ENCODE measurements around the gene NR1H3.

The NR1H3 gene

DNA sequence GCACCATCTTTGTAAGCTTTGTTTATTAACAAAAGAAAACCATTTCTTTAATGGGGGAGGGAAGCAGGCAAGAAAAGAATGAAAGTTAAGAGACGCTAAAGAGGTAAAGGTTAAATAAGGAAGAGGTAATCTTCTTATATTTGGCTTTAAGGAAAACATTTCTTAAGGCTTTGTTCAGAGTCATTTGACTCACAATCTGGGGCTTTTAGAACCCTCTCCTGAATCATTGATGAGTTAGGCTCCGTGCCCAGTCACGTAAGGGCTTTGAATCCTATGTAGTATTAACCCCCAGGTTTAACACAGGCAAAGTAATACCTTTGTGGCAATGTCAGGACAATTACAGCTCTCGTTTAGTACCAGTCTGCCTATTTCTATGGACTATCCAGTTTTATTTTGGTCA is 38.2 kb downstream of the NR1H3 start:
- H3K79me2 ChIP-seq (ENCODE audit: insufficient read depth, low read length), result no peaks in the 10 kb centered on the region
- TF ChIP-seq EZH2phosphoT487 (conservative IDR thresholded peaks at IDR 0.05; ENCODE audit: low read length), result no peak
- TF ChIP-seq CTCF (IDR thresholded peaks at IDR 0.05; ENCODE audit: insufficient read depth, low read length, poor library complexity, severe bottlenecking), result no peak
- H3K9me2 ChIP-seq (replicated peaks; ENCODE audit: insufficient read depth, low read length), result no peaks in the 10 kb centered on the region
- no peak overlapping the region for H3K9ac ChIP-seq (ENCODE audit: low read length)
- no peak overlapping the region for H2AFZ ChIP-seq (ENCODE audit: low read depth, low read length, severe bottlenecking)
- H3F3A ChIP-seq (ENCODE audit: insufficient read depth), result peaks cover 3% of the 10 kb centered on the region; the same call in 1 of the 2 replicates
- no peaks in the 10 kb centered on the region for H3K27me3 ChIP-seq (ENCODE audit: low read length)
- peaks cover 21% of the 10 kb centered on the region; the same call in 1 of the 2 replicates for H3K36me3 ChIP-seq (ENCODE audit: low read length)
- no peak overlapping the region for H3K4me3 ChIP-seq (ENCODE audit: insufficient read depth, low read length, poor library complexity, severe bottlenecking)
- H3K27ac ChIP-seq (ENCODE audit: low read depth, low read length), result no peak overlapping the region
- no peaks in the 10 kb centered on the region for H3K9me3 ChIP-seq (ENCODE audit: insufficient read depth, low read length)
- H4K20me1 ChIP-seq (ENCODE audit: low read depth, low read length), result no peaks in the 10 kb centered on the region
- H3K4me2 ChIP-seq (ENCODE audit: low read depth, low read length, poor library complexity, severe bottlenecking), result no peak overlapping the region

- Histone ChIP-seq H3K9me2 (replicated peaks; ENCODE audit: insufficient read depth, low read length) (no peaks in the 10 kb centered on the region), H3K4me3 (ENCODE audit: insufficient read depth, low read length, poor library complexity, severe bottlenecking) (no peak overlapping the region), H2AFZ (ENCODE audit: low read depth, low read length, severe bottlenecking) (no peak overlapping the region), H3F3A (ENCODE audit: insufficient read depth) (peaks cover 3% of the 10 kb centered on the region; the same call in 1 of the 2 replicates), H3K9me3 (ENCODE audit: insufficient read depth, low read length) (no peaks in the 10 kb centered on the region), H3K79me2 (ENCODE audit: insufficient read depth, low read length) (no peaks in the 10 kb centered on the region), H3K36me3 (ENCODE audit: low read length) (peaks cover 31% of the 10 kb centered on the region; the same call in 1 of the 2 replicates), H3K9ac (ENCODE audit: low read length) (no peak overlapping the region), H3K27ac (ENCODE audit: low read depth, low read length) (no peak overlapping the region), H3K27me3 (ENCODE audit: low read length) (no peaks in the 10 kb centered on the region), H3K4me2 (ENCODE audit: low read depth, low read length, poor library complexity, severe bottlenecking) (no peak overlapping the region), H4K20me1 (ENCODE audit: low read depth, low read length) (no peaks in the 10 kb centered on the region)
- no peak for TF ChIP-seq CTCF (IDR thresholded peaks at IDR 0.05; ENCODE audit: insufficient read depth, low read length, poor library complexity, severe bottlenecking)
- TF ChIP-seq EZH2phosphoT487 (conservative IDR thresholded peaks at IDR 0.05; ENCODE audit: low read length), result no peak
Measured at GRCh38 chr11:47299078-47299477, 41.3 kb downstream of the NR1H3 start.

DNA sequence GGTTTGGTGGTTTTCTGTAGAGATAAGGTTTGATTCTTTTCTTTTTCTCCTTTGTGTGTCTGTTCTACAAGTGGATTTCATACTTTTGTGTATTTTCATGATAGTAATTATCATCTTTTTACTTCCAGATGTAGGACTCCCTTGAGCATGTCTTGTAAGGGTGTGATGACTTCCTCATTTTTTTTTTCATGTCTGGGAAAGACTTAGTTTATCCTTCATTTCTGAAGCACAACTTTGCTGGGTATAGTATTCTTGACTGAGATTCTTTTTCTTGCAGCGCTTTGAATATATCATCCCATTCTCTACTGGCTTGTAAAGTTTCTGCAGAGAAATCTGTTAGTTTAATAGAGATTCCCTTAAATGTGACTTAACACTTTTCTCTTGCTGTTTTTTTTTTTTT is 45.1 kb downstream of the NR1H3 start:
- H3K79me2 ChIP-seq (ENCODE audit: insufficient read depth, low read length), result no peaks in the 10 kb centered on the region
- no peak for TF ChIP-seq EZH2phosphoT487 (conservative IDR thresholded peaks at IDR 0.05; ENCODE audit: low read length)
- no peak for TF ChIP-seq CTCF (IDR thresholded peaks at IDR 0.05; ENCODE audit: insufficient read depth, low read length, poor library complexity, severe bottlenecking)
- H4K20me1 ChIP-seq (ENCODE audit: low read depth, low read length), result no peaks in the 10 kb centered on the region
- H3K9me2 ChIP-seq (replicated peaks; ENCODE audit: insufficient read depth, low read length), result no peaks in the 10 kb centered on the region
- H3K9me3 ChIP-seq (ENCODE audit: insufficient read depth, low read length), result no peaks in the 10 kb centered on the region
- H3K4me3 ChIP-seq (ENCODE audit: insufficient read depth, low read length, poor library complexity, severe bottlenecking), result no peak overlapping the region
- H3K27ac ChIP-seq (ENCODE audit: low read depth, low read length), result no peak overlapping the region
- H3F3A ChIP-seq (ENCODE audit: insufficient read depth), result no peaks in the 10 kb centered on the region
- H3K36me3 ChIP-seq (ENCODE audit: low read length), result peaks cover 26% of the 10 kb centered on the region; the same call in 1 of the 2 replicates
- H3K27me3 ChIP-seq (ENCODE audit: low read length), result no peaks in the 10 kb centered on the region
- H3K9ac ChIP-seq (ENCODE audit: low read length), result no peak overlapping the region
- no peak overlapping the region for H2AFZ ChIP-seq (ENCODE audit: low read depth, low read length, severe bottlenecking)
- no peak overlapping the region for H3K4me2 ChIP-seq (ENCODE audit: low read depth, low read length, poor library complexity, severe bottlenecking)

Data from SU-DHL-6 (cell line).